Vagina (tissue), 2 donors: ENCODE data around the gene AACS. TPM values are rescaled to one million over a fixed set of nuclear protein-coding genes. Genes with fewer than 3 reads are reported as not detected.

Experiments used
- DNase-seq, 2 donors: peaks; one replicate each; pipeline ENCODE4 v3.0.0-alpha.2; 2017; ENCODE audit errors: extremely low spot score in 2 of 2
- H3K27ac ChIP-seq: fragments of 200-600 bp; sonication (generic); one replicate; pipeline ENCODE4 v1.5.1; 2019
- H3K27me3 ChIP-seq: fragments of 200-600 bp; sonication (generic); one replicate; pipeline ENCODE4 v1.5.1; 2019
- H3K36me3 ChIP-seq, 2 donors: fragments of 200-600 bp; sonication (generic); one replicate each; pipeline ENCODE4 v1.5.1; 2017 to 2019
- H3K4me1 ChIP-seq: fragments of 200-600 bp; sonication (generic); one replicate; pipeline ENCODE4 v1.5.1; 2019
- H3K4me3 ChIP-seq, 2 donors: fragments of 200-600 bp; sonication (generic); 1 replicate in 1 of 2; 2 replicates in 1 of 2; pipeline ENCODE4 v1.5.1; 2016 to 2019
- H3K9me3 ChIP-seq: fragments of 200-600 bp; sonication (generic); one replicate; pipeline ENCODE4 v1.5.1; 2019
- CTCF ChIP-seq, 3 experiments: fragments of 450-650 bp in 2 of 3; fragments of 200-600 bp in 1 of 3; sonication (generic) in 1 of 3; IDR thresholded peaks; one replicate each; pipeline ENCODE4 v1.5.1; 2017 to 2019; ENCODE audit warnings: antibody characterized with exemption in 3 of 3, mild to moderate bottlenecking in 2 of 3, moderate library complexity in 2 of 3
- POLR2A ChIP-seq, 2 donors: fragments of 450-650 bp; IDR thresholded peaks; one replicate each; pipeline ENCODE4 v1.6.1; 2017; ENCODE audit warnings: antibody characterized with exemption in 2 of 2, mild to moderate bottlenecking in 2 of 2, moderate library complexity in 2 of 2
- POLR2AphosphoS5 ChIP-seq, 2 donors: sonication (generic); formaldehyde crosslinking; IDR thresholded peaks; one replicate each; pipeline ENCODE4 v1.9.0; 2017; ENCODE audit warnings: antibody characterized with exemption in 2 of 2, mild to moderate bottlenecking in 2 of 2, low read depth in 1 of 2; ENCODE audit not compliant: insufficient read depth in 1 of 2
- intact Hi-C: fragments of 100-400 bp; cut with DNase I; formaldehyde crosslinking; loops from one replicate; pipeline ENCODE4 v1.15.1; 2023
- total RNA-seq: library from RNA; depleted of rRNA; stranded (reverse); fragments of >200 nt; gene quantifications from one replicate; pipeline ENCODE4 v1.2.3, GENCODE V29; 2016

Gene AACS
- total RNA-seq, 1 donor from 2014 or later: 22.3 TPM

- no peaks in the 10 kb centered on the region for H3K9me3 ChIP-seq
- intact Hi-C loops: no loop called here
- H3K4me3 ChIP-seq: no peak overlapping the region
- H3K4me1 ChIP-seq: no peaks in the 10 kb centered on the region
- no peaks in the 10 kb centered on the region for H3K27me3 ChIP-seq
- H3K27ac ChIP-seq: no peak overlapping the region
- no peak for DNase-seq
- H3K36me3 ChIP-seq: no peaks in the 10 kb centered on the region
- TF ChIP-seq CTCF (IDR thresholded peaks at IDR 0.05): no peak
- TF ChIP-seq POLR2AphosphoS5 (IDR thresholded peaks at IDR 0.05; ENCODE audit: insufficient read depth in 1 of 2, low read depth in 1 of 2): no peak
- TF ChIP-seq POLR2A (IDR thresholded peaks at IDR 0.05): no peak
Observed at GRCh38 chr12:125122668-125123067, 57.4 kb downstream of the AACS start.

- DNase-seq: no peak
- Histone ChIP-seq H3K27me3 (no peaks in the 10 kb centered on the region), H3K4me1 (no peaks in the 10 kb centered on the region), H3K36me3 (no peaks in the 10 kb centered on the region), H3K27ac (no peak overlapping the region), H3K4me3 (no peak overlapping the region), H3K9me3 (no peaks in the 10 kb centered on the region)
- intact Hi-C loops: no loop called here
- no peak for TF ChIP-seq POLR2A (IDR thresholded peaks at IDR 0.05)
- no peak for TF ChIP-seq POLR2AphosphoS5 (IDR thresholded peaks at IDR 0.05; ENCODE audit: insufficient read depth in 1 of 2, low read depth in 1 of 2)
- TF ChIP-seq CTCF (IDR thresholded peaks at IDR 0.05): no peak
Observed at GRCh38 chr12:125124320-125124966, 59.2 kb downstream of the AACS start.

- Histone ChIP-seq H3K27me3 (no peaks in the 10 kb centered on the region), H3K36me3 (no peaks in the 10 kb centered on the region), H3K27ac (no peak overlapping the region), H3K4me1 (no peaks in the 10 kb centered on the region), H3K9me3 (no peaks in the 10 kb centered on the region), H3K4me3 (no peak overlapping the region)
- TF ChIP-seq CTCF (IDR thresholded peaks at IDR 0.05) (no peak), POLR2AphosphoS5 (IDR thresholded peaks at IDR 0.05; ENCODE audit: insufficient read depth in 1 of 2, low read depth in 1 of 2) (no peak), POLR2A (IDR thresholded peaks at IDR 0.05) (no peak)
- intact Hi-C loops: no loop called here
- DNase-seq: no peak
Observed at GRCh38 chr12:125125271-125125670, 60.0 kb downstream of the AACS start.

GRCh38 chr12:125128439-125129178 lies 63.4 kb downstream of the AACS start:
- Histone ChIP-seq H3K9me3 (no peaks in the 10 kb centered on the region), H3K27me3 (no peaks in the 10 kb centered on the region), H3K4me1 (no peaks in the 10 kb centered on the region), H3K4me3 (no peak overlapping the region), H3K36me3 (no peaks in the 10 kb centered on the region), H3K27ac (no peak overlapping the region)
- TF ChIP-seq POLR2A (IDR thresholded peaks at IDR 0.05) (no peak), CTCF (IDR thresholded peaks at IDR 0.05) (no peak), POLR2AphosphoS5 (IDR thresholded peaks at IDR 0.05; ENCODE audit: insufficient read depth in 1 of 2, low read depth in 1 of 2) (no peak)
- intact Hi-C loops: no loop called here
- no peak for DNase-seq

GRCh38 chr12:125129179-125129571 lies 63.9 kb downstream of the AACS start:
- Histone ChIP-seq H3K27me3 (no peaks in the 10 kb centered on the region), H3K4me1 (no peaks in the 10 kb centered on the region), H3K4me3 (no peak overlapping the region), H3K27ac (no peak overlapping the region), H3K36me3 (no peaks in the 10 kb centered on the region), H3K9me3 (no peaks in the 10 kb centered on the region)
- no peak for TF ChIP-seq POLR2AphosphoS5 (IDR thresholded peaks at IDR 0.05; ENCODE audit: insufficient read depth in 1 of 2, low read depth in 1 of 2)
- TF ChIP-seq POLR2A (IDR thresholded peaks at IDR 0.05): no peak
- no peak for TF ChIP-seq CTCF (IDR thresholded peaks at IDR 0.05)
- no peak for DNase-seq
- intact Hi-C loops: no loop called here
